ENCODE measurements around the gene HNRNPU.
"Not testable (repeated sequence)": the region's sequence is repeated elsewhere in the genome, so short reads cannot be mapped to it uniquely, and the experiment has no call there.

Gene HNRNPU

GRCh38 chr1:244837597-244838258 lies 26.6 kb downstream of the HNRNPU start:
- no peak for DNase-seq

- no peak for DNase-seq
Measured at GRCh38 chr1:244836584-244836983, 27.8 kb downstream of the HNRNPU start.

GRCh38 chr1:244836135-244836521 lies 28.2 kb downstream of the HNRNPU start:
- DNase-seq, result no peak

- DNase-seq, result peak; percentile 95
Measured at GRCh38 chr1:244835276-244836134, 28.8 kb downstream of the HNRNPU start, which contains the start of gene COX20. COX20 (plus strand) TSS chr1:244835658; CDS start chr1:244835715, 57 bp downstream.

- no peak for DNase-seq
Measured at GRCh38 chr1:244834543-244835275, 29.6 kb downstream of the HNRNPU start.

- DNase-seq, result peak; percentile 61
Measured at GRCh38 chr1:244833734-244834542, 30.4 kb downstream of the HNRNPU start.

GRCh38 chr1:244833260-244833659 lies 31.1 kb downstream of the HNRNPU start:
- DNase-seq, result not testable (repeated sequence)

- DNase-seq, result no peak
Measured at GRCh38 chr1:244830639-244831038, 33.7 kb downstream of the HNRNPU start.

- DNase-seq, result no peak
Measured at GRCh38 chr1:244826712-244827111, 37.6 kb downstream of the HNRNPU start.

GRCh38 chr1:244822878-244823277 lies 41.5 kb downstream of the HNRNPU start:
- no peak for DNase-seq

GRCh38 chr1:244821134-244821533 lies 43.2 kb downstream of the HNRNPU start:
- no peak for DNase-seq

- DNase-seq, result no peak
Measured at GRCh38 chr1:244820131-244820530, 44.2 kb downstream of the HNRNPU start.

- no peak for DNase-seq
Measured at GRCh38 chr1:244817415-244817894, 46.9 kb downstream of the HNRNPU start.

GRCh38 chr1:244815600-244816099 lies 48.7 kb downstream of the HNRNPU start:
- DNase-seq, result no peak

GRCh38 chr1:244813327-244813726 lies 51.0 kb downstream of the HNRNPU start:
- no peak for DNase-seq

- DNase-seq, result no peak
Measured at GRCh38 chr1:244810221-244810620, 54.1 kb downstream of the HNRNPU start.

- no peak for DNase-seq
Measured at GRCh38 chr1:244807138-244807537, 57.2 kb downstream of the HNRNPU start.

- no peak for DNase-seq
Measured at GRCh38 chr1:244804841-244805240, 59.5 kb downstream of the HNRNPU start.

- no peak for DNase-seq
Measured at GRCh38 chr1:244802556-244803239, 61.6 kb downstream of the HNRNPU start.

- DNase-seq, result no peak
Measured at GRCh38 chr1:244802041-244802440, 62.3 kb downstream of the HNRNPU start.

- DNase-seq, result peak; percentile 50
Measured at GRCh38 chr1:244801246-244801645, 63.1 kb downstream of the HNRNPU start.

GRCh38 chr1:244800821-244801220 lies 63.5 kb downstream of the HNRNPU start:
- DNase-seq, result no peak

All from activated T-cell treated with anti-CD3 and anti-CD28 coated beads, Interleukin-2, amount 50 U/mL, for 1 hour (primary cell).